ENCODE measurements around the gene NMNAT2. TPM values are rescaled to one million over a fixed set of nuclear protein-coding genes. Genes with fewer than 3 reads are reported as not detected.
A peak's percentile ranks its signal among the peaks of the same experiment; 100 is the strongest.

Gene NMNAT2
- total RNA-seq: under 1 TPM in 3 of 4 donors, not detected in 1; 0.13 to 0.83 (median 0.66) TPM

DNA sequence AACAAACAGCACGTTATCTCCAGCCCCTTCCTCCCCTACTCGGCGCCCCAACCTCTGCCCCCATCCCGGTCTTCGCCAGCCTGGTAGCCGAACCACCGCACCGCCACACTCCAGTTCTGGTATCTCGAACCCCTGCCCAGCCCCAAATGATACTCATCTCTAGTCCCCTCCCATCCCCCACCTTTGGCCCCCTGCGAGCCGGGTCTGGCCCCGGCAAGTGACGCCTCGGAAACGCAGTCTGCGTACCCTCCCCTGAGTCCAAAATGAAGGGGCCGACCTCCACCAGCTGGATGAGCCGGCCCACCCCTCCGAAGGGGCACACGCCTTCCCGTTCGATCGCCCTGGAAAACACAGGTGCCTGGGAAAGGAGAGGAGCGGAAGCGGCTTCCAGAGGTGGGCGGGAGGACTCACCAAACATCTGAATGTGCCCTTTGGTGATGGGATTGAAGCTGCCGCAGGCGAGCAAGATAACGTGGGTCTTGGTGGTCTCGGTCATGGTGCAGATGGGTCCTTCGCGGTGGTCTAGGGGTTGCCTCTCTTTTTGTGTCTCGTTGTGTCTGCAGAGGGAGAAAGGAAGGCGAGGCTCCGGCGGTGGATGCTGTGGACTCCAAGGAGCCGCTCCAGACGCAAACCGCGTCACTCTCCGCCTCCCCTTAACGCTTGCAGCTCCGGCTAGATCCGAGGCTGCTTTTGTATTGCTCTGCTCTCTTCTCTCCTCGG, at the start of gene NMNAT2:
Gene NMNAT2, minus strand, starts transcription at position 609 of the 720 bp plus-strand sequence. Its CDS starts 113 bp downstream, at position 496.
- no peak for DNase-seq
- no peaks in the 10 kb centered on the region for H3K9me3 ChIP-seq
- peaks cover 0 to 23% (median 4%) of the 10 kb centered on the region in 4 donors for H3K4me1 ChIP-seq
- no peak within 1 kb of the TSS for H3K27ac ChIP-seq
- no peak for TF ChIP-seq POLR2A (IDR thresholded peaks at IDR 0.05)
- TF ChIP-seq, protein P1, sequence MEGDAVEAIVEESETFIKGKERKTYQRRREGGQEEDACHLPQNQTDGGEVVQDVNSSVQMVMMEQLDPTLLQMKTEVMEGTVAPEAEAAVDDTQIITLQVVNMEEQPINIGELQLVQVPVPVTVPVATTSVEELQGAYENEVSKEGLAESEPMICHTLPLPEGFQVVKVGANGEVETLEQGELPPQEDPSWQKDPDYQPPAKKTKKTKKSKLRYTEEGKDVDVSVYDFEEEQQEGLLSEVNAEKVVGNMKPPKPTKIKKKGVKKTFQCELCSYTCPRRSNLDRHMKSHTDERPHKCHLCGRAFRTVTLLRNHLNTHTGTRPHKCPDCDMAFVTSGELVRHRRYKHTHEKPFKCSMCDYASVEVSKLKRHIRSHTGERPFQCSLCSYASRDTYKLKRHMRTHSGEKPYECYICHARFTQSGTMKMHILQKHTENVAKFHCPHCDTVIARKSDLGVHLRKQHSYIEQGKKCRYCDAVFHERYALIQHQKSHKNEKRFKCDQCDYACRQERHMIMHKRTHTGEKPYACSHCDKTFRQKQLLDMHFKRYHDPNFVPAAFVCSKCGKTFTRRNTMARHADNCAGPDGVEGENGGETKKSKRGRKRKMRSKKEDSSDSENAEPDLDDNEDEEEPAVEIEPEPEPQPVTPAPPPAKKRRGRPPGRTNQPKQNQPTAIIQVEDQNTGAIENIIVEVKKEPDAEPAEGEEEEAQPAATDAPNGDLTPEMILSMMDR (IDR thresholded peaks at IDR 0.05): no peak
- H3K4me3 ChIP-seq: peak within 1 kb of the TSS in 3 of 4 donors; percentile 14 to 36 (median 15)
- H3K36me3 ChIP-seq: no peaks in the 10 kb centered on the region
- peaks cover 0 to 14% of the 10 kb centered on the region in 2 donors for H3K27me3 ChIP-seq

GRCh38 chr1:183467687-183468086, 49.5 kb upstream of the NMNAT2 start:
- no peaks in the 10 kb centered on the region for H3K27me3 ChIP-seq
- DNase-seq: no peak
- H3K27ac ChIP-seq: peak overlapping the region in 1 of 4 donors; percentile 35
- peaks cover 0 to 6% (median 0%) of the 10 kb centered on the region in 4 donors for H3K4me1 ChIP-seq
- no peaks in the 10 kb centered on the region for H3K9me3 ChIP-seq
- no peak overlapping the region for H3K4me3 ChIP-seq
- no peak for TF ChIP-seq POLR2A (IDR thresholded peaks at IDR 0.05)
- TF ChIP-seq, protein P1 (IDR thresholded peaks at IDR 0.05): no peak
- H3K36me3 ChIP-seq: no peaks in the 10 kb centered on the region

- no peaks in the 10 kb centered on the region for H3K9me3 ChIP-seq
- DNase-seq: no peak
- H3K4me1 ChIP-seq: peaks cover 0 to 6% (median 0%) of the 10 kb centered on the region in 4 donors
- H3K36me3 ChIP-seq: no peaks in the 10 kb centered on the region
- H3K4me3 ChIP-seq: no peak overlapping the region
- H3K27me3 ChIP-seq: no peaks in the 10 kb centered on the region
- no peak for TF ChIP-seq POLR2A (IDR thresholded peaks at IDR 0.05)
- TF ChIP-seq, protein P1 (IDR thresholded peaks at IDR 0.05): no peak
- H3K27ac ChIP-seq: no peak overlapping the region
Observed at GRCh38 chr1:183466781-183467180, 48.6 kb upstream of the NMNAT2 start.

GRCh38 chr1:183463566-183463965, 45.4 kb upstream of the NMNAT2 start:
- H3K4me3 ChIP-seq: no peak overlapping the region
- no peaks in the 10 kb centered on the region for H3K36me3 ChIP-seq
- no peak for TF ChIP-seq POLR2A (IDR thresholded peaks at IDR 0.05)
- TF ChIP-seq, protein P1 (IDR thresholded peaks at IDR 0.05): no peak
- peaks cover 0 to 6% (median 0%) of the 10 kb centered on the region in 4 donors for H3K4me1 ChIP-seq
- H3K9me3 ChIP-seq: no peaks in the 10 kb centered on the region
- no peak for DNase-seq
- H3K27ac ChIP-seq: no peak overlapping the region
- H3K27me3 ChIP-seq: no peaks in the 10 kb centered on the region

DNA sequence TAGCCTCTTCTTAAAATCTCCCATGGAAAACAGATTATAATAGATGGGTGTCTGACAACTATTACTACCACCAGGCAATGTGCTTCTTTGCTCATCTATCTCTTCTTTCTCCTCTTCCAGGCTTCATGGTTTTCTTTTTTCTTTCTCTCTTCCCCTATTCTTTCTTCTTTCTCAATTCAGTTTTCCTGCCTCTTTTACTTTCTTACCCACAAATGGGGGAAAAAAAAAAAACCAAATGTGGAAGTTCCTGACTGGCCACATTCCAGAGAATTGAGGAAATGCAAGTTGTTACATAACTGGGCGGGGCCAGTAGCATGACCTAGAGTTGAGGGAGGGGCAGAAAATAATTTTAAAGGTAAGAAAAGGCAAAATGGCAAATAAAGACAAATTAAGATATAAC, 43.2 kb upstream of the NMNAT2 start:
- Histone ChIP-seq H3K27me3 (no peaks in the 10 kb centered on the region), H3K4me3 (no peak overlapping the region), H3K9me3 (no peaks in the 10 kb centered on the region), H3K27ac (no peak overlapping the region), H3K36me3 (no peaks in the 10 kb centered on the region), H3K4me1 (no peaks in the 10 kb centered on the region)
- DNase-seq: no peak
- TF ChIP-seq, protein P1 (IDR thresholded peaks at IDR 0.05): no peak
- TF ChIP-seq POLR2A (IDR thresholded peaks at IDR 0.05): no peak

All from Peyer's patch (tissue), 4 donors.